Activated naive CD8-positive, alpha-beta T cell treated with anti-CD3 and anti-CD28 coated beads, Interleukin-2, amount 10 ng/mL, durations not matched to agents 7 days and 5 days (primary cell): Measurements from ENCODE around the gene NR2E1. TPM values are rescaled to one million over a fixed set of nuclear protein-coding genes. Genes with fewer than 3 reads are reported as not detected.

Experiments used
- ATAC-seq: fragments of 150-1000 bp; cut with Tn5 transposase; one replicate; pipeline ENCODE4 v1.10.0; 2021; ENCODE audit warnings: low read depth, moderate library complexity
- POLR2A ChIA-PET: fragments of 350-600 bp; sonication (Branson Sonifier 250); formaldehyde crosslinking; loops from one replicate; lab custom pipeline; 2021; ENCODE audit warnings: antibody characterized with exemption; lab: Charles Lee
- DNase-seq: peaks from one replicate; pipeline ENCODE4 v3.0.0; 2021
- H3K27ac Mint-ChIP-seq: one replicate; pipeline ENCODE4 v1.8.0; 2022; ENCODE audit warnings: mild to moderate bottlenecking, mixed read lengths
- H3K27me3 Mint-ChIP-seq: one replicate; pipeline ENCODE4 v1.8.0; 2022; ENCODE audit warnings: mild to moderate bottlenecking, moderate library complexity, mixed read lengths
- H3K36me3 Mint-ChIP-seq: one replicate; pipeline ENCODE4 v1.8.0; 2021; ENCODE audit warnings: mild to moderate bottlenecking, mixed read lengths
- H3K4me1 Mint-ChIP-seq: one replicate; pipeline ENCODE4 v1.8.0; 2021; ENCODE audit warnings: mixed read lengths
- H3K4me3 Mint-ChIP-seq: one replicate; pipeline ENCODE4 v1.8.0; 2022; ENCODE audit warnings: mild to moderate bottlenecking, moderate library complexity, mixed read lengths
- H3K9me3 Mint-ChIP-seq: one replicate; pipeline ENCODE4 v1.8.0; 2021; ENCODE audit warnings: mixed read lengths
- total RNA-seq, 2 experiments: library from RNA; stranded (reverse); gene quantifications; one replicate each; pipeline ENCODE4 v1.2.3, GENCODE V29; 2021

NR2E1 gene
- total RNA-seq, 2 experiments from 2014 or later: not detected

DNA sequence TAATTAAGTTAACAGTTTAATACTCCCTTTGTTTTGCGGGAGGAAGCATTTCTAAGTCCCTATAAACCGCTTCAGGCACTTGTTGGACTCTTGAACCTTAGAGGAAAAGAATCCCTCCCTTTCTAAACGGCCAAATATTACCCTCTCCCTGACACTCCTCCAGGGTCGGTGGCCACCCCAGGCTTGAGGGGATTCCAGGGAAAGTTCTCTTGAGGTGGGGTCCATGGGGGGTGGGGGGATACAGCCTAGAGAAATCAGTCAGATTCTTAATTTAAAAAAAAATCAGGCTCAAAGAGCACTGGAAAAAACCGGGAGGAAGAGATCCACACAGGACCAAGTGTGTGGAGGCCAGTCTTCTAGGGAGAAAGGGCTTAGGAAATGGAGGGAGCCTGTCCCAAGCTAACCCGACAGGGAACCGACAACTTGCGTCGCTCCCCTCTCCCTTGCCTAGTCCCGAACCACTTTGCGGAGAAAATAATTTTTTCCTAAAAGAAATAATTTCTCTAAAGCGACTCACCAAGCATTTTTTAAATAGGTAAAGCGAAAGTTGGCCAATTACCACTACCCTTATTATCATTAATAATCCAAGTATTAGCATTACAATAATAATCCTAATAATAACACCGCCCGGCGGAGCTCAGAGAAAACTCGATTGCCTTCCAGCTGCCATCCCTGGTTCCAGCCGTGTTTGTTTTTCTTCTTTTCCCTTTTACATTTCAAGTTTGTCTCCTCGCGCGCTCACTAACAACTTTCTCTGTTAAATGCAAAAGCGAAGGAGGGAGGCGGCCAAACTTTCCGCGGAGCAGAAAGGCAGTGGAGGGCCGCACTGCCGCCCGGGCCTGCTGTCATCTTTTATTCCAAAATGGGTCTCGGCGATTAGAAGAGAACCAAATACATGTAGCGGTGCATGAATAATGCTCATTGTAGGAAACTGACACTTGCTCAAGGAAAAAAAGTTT, 4.8 kb downstream of the NR2E1 start:
- peaks cover 26% of the 10 kb centered on the region for H3K4me1 Mint-ChIP-seq
- H3K4me3 Mint-ChIP-seq: no peak overlapping the region
- H3K27ac Mint-ChIP-seq: no peak overlapping the region
- ATAC-seq (no peak), DNase-seq (no peak)
- H3K9me3 Mint-ChIP-seq: peaks cover under 1% of the 10 kb centered on the region
- peaks cover under 1% of the 10 kb centered on the region for H3K36me3 Mint-ChIP-seq
- peaks cover 90% of the 10 kb centered on the region for H3K27me3 Mint-ChIP-seq
- POLR2A ChIA-PET: no interaction called here

DNA sequence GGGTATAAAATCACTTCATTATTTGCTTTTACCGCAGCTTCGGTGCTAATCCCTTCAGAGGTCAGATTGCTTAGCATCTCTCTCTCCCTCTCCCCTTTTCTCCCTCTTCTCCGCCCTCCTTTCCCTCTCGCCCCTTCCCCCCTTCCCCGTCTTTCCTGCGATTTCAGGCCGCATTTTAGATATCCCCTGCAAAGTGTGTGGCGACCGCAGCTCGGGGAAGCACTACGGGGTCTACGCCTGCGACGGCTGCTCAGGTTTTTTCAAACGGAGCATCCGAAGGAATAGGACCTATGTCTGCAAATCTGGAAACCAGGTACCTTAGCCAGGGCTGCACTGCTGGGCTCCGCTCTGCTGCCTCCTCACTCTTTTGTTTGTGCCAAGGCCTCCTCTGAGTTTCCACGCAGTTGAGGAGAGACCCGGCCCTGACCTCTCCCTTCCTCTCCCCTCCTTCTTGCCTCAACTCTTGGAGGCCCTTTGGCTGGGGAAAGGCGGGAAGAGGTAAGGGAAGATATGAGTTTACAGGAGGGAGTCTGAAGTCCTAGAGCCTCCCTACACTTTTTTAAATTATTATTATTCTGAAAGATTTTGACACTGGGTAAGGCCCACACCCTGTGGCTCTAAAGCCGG, 5.6 kb downstream of the NR2E1 start:
- Mint-ChIP-seq H3K4me3 (no peak overlapping the region), H3K4me1 (peaks cover 19% of the 10 kb centered on the region), H3K36me3 (no peaks in the 10 kb centered on the region), H3K9me3 (no peaks in the 10 kb centered on the region), H3K27me3 (peaks cover 90% of the 10 kb centered on the region), H3K27ac (peak overlapping the region; percentile 25)
- ATAC-seq (no peak), DNase-seq (no peak)
- POLR2A ChIA-PET: interaction anchor here (0.5 kb wide), 1 partner anchor 57 kb away, joined by 5 read pairs; no protein-coding TSS in a partner anchor

DNA sequence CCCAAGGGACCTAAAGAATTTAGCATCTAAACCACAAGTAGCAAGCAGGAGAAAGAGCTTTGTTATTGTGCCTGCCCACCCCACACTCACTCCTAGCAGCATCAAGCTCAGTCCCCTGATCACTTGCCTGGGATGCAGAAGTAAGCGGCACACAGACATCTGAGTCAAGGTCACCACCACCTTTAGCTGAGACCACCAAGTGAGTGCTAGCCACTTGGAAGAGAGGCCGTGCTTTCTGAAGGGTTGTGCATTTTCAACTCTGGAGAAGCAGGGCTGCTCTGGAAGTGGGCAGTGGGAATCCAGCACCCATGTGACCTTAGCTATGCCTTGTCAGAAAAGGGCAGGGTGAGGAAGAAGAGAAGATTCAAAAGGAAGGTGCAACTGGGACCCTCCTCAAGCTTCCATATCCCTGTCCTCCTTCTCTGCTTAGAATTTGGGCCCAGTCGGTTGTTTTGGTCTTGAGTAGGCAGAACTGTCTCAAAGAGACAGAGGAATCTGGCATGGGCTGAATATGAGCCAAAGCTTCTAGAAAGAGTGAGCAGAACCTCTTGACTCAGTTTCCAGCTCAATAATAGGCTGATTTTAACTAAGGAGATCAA, 6.2 kb downstream of the NR2E1 start:
- Mint-ChIP-seq H3K27me3 (peaks cover 93% of the 10 kb centered on the region), H3K36me3 (no peaks in the 10 kb centered on the region), H3K27ac (no peak overlapping the region), H3K4me3 (no peak overlapping the region), H3K9me3 (no peaks in the 10 kb centered on the region), H3K4me1 (peaks cover 19% of the 10 kb centered on the region)
- ATAC-seq: no peak
- POLR2A ChIA-PET: interaction anchor here (0.5 kb wide), 1 partner anchor 57 kb away, joined by 5 read pairs; no protein-coding TSS in a partner anchor
- no peak for DNase-seq

DNA sequence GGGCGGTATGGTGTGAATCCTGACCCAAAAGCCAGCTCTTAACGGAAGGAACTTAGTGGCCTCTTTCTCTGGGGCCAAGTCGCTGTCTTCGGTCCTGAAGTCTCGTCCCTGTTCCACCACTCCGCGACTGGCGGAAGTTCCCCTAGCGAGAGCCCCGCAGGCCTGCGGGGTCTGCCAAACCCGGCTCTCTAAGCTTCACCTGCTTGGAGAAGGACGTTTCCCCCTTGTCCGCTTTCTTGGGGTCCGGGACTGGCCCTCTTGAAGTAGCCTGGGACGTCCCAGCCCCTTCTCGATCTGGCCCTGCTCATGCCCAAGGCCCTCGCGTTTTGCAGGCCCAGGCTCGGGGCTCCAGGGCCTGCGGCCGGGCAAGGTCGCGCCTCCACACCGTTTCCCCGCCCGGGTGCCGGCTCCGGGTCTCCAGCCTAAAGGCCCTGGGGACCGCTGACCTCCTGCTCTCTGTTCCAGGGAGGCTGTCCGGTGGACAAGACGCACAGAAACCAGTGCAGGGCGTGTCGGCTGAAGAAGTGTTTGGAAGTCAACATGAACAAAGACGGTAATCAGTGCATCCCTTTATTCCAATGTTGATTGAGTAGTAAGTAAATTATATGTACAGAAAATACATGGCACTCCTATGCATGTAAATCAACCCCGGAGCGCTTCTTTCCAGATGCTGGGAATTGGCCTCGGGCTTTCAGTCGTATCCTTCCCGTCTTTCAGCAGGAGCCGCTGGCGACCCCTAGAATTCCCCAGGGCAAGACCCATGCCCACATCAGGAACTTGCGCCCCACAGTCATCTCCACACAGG, 8.8 kb downstream of the NR2E1 start:
- POLR2A ChIA-PET: no interaction called here
- ATAC-seq (peak; percentile 76), DNase-seq (peak; percentile 69)

DNA sequence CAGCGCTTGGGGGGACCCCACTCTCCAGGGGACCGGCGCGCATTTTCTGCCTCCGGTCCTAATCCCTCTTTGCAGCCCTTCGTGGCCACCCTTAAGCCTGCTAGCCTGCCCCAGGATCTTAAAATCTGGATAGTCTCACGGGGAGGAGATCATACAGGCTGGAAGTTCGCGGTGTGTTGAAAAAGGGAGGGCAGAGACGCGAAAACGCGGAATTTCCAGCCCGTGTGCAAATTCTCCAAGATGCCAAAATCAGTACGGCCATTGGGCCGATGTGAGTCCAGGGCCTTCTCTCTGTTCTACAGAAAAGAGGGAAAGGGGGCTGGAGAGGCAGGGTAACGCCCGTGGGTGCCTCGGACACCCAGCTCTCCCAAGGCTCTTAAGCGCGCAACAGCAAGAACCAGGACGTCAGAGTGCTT, 9.4 kb downstream of the NR2E1 start:
- Mint-ChIP-seq H3K9me3 (no peaks in the 10 kb centered on the region), H3K27ac (no peak overlapping the region), H3K4me3 (no peak overlapping the region), H3K4me1 (peaks cover 13% of the 10 kb centered on the region), H3K36me3 (no peaks in the 10 kb centered on the region), H3K27me3 (peaks cover 96% of the 10 kb centered on the region)
- POLR2A ChIA-PET: no interaction called here
- ATAC-seq (no peak), DNase-seq (no peak)

More for the DNA sequence above, 8.8 kb downstream of the NR2E1 start:
- Mint-ChIP-seq H3K27me3 (peaks cover 97% of the 10 kb centered on the region), H3K27ac (no peak overlapping the region), H3K9me3 (no peaks in the 10 kb centered on the region), H3K4me1 (peaks cover 13% of the 10 kb centered on the region), H3K4me3 (no peak overlapping the region), H3K36me3 (no peaks in the 10 kb centered on the region)

DNA sequence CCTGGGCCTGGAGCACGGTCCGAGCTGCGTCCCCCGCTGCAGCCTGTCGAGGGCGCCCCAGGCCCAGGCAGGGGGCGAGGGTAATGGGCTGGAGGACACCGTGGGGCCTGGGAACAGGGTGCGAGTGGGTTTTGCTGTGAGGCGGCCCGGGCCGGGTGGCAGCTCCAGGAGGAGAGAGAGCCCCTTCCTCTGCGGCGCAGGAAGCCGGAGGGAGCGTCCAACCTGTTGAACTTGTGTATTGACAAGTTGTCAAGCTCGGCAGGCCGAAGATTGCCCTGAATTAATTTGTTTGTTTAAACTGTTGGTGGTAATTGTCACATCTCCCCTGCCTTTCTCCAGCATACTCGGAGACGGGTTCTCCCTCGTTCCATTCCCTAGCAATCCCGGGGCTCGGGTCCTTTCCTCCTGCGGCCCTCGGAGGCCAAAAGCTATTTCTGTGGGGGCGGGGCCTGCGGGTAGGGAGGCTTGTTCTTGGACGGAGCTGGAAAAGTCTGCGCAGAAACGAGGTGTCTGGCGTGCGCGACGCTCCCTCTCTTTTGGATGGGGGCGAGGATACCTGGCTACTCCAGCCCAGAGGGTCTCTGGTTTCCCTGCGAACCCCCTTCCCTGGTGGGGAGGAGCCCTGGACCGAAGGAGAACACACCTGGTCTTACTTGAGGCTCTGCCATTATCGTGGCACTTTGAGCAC, 9.9 kb downstream of the NR2E1 start:
- POLR2A ChIA-PET: interaction anchor here (1.1 kb wide), 1 partner anchor 40 kb away, joined by 8 read pairs; no protein-coding TSS in a partner anchor
- ATAC-seq (no peak), DNase-seq (peak; percentile 42)
- Mint-ChIP-seq H3K4me3 (peak overlapping the region; percentile 65), H3K9me3 (no peaks in the 10 kb centered on the region), H3K27me3 (peaks cover 96% of the 10 kb centered on the region), H3K4me1 (peaks cover 13% of the 10 kb centered on the region), H3K36me3 (no peaks in the 10 kb centered on the region), H3K27ac (no peak overlapping the region)

DNA sequence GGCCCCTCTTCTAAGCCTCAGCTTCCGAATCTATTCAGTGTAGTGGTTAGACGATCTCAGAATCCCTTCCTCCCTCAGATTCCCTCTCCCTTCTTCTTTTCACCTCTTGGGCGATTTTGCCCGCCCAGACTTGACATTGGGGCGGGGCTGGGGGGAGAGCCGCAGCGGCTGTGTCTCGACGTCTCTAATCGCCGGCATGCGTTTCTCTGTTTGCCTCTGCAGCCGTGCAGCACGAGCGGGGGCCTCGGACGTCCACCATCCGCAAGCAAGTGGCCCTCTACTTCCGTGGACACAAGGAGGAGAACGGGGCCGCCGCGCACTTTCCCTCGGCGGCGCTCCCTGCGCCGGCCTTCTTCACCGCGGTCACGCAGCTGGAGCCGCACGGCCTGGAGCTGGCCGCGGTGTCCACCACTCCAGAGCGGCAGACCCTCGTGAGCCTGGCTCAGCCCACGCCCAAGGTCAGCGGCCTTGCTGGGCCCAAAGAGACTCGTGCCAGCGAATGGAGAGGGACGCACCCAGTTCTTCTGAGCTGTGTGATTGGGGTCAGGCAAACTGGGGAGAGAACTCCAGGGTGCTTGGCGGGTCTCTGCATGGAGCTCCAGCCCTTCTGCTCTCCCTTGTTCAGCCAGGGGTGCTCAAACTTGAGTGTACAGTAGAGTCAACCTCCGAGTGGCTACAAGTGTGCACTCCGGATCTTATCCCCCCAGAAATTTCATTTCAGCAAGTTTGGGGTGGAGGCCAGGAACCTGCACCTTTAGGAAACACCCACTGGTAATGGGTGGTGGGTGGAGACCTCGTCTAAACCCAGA, 10.7 kb downstream of the NR2E1 start:
- Mint-ChIP-seq H3K9me3 (no peaks in the 10 kb centered on the region), H3K27me3 (peaks cover 95% of the 10 kb centered on the region), H3K27ac (no peak overlapping the region), H3K4me3 (peak overlapping the region; percentile 65), H3K4me1 (peaks cover 9% of the 10 kb centered on the region), H3K36me3 (no peaks in the 10 kb centered on the region)
- POLR2A ChIA-PET: interaction anchor here (1.1 kb wide), 1 partner anchor 41 kb away, joined by 8 read pairs; no protein-coding TSS in a partner anchor
- DNase-seq: no peak
- no peak for ATAC-seq

DNA sequence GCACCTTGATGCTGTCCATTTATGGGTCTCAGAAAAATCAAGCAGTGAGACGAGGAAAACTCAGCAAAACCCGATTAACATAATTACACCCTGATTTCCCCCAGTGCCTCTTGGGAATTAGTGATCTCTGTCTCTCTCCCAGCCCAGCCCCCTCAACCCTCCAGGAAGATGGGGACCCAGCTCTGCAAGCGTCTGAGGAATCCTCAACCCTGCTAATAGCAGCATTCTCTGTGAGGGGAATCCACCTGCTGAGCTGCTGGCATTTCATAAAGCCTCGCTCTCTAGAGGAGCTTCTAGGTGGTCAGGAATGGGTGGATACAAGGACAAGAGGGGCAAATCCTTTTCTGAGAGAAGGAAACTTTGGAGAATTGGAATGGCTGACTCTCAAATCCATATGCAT, 13.9 kb downstream of the NR2E1 start:
- Mint-ChIP-seq H3K4me3 (no peak overlapping the region), H3K9me3 (no peaks in the 10 kb centered on the region), H3K27ac (no peak overlapping the region), H3K27me3 (peaks cover 80% of the 10 kb centered on the region), H3K4me1 (peaks cover 9% of the 10 kb centered on the region), H3K36me3 (no peaks in the 10 kb centered on the region)
- POLR2A ChIA-PET: no interaction called here
- ATAC-seq (no peak), DNase-seq (no peak)

DNA sequence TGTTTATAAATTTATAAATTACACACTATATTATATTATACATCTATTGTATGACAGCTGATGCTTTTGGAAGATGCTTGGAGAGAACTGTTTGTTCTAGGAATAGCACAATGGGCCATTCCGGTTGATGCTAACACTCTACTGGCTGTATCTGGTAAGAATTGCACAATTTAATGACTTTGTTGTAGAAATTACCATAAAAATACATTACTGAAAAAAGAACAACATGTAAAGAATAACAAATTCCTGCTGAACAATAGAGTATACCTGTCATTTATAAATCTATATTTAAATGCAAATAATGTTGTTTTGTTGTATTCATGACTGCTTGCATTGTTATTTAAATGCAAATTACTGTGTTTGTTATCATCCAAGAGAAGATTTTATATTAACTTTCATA, 14.4 kb downstream of the NR2E1 start:
- Mint-ChIP-seq H3K27me3 (peaks cover 80% of the 10 kb centered on the region), H3K4me1 (peaks cover 7% of the 10 kb centered on the region), H3K27ac (no peak overlapping the region), H3K9me3 (no peaks in the 10 kb centered on the region), H3K36me3 (no peaks in the 10 kb centered on the region), H3K4me3 (no peak overlapping the region)
- no peak for DNase-seq
- POLR2A ChIA-PET: no interaction called here
- no peak for ATAC-seq

DNA sequence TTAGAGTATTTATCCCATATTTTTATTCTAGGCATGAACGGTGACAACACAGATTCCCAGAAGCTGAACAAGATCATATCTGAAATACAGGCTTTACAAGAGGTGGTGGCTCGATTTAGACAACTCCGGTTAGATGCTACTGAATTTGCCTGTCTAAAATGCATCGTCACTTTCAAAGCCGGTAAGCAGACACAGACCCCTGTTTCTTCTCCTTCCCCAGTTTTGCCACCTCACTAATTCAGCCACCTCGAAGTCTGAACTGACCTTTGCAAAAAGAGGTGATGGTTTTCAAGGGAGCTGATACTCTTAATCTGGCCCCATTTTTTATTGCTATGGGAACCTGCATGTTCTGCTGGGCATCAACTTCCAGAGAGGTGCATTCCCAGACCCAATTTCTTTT, 15.0 kb downstream of the NR2E1 start:
- Mint-ChIP-seq H3K27me3 (peaks cover 79% of the 10 kb centered on the region), H3K4me3 (no peak overlapping the region), H3K36me3 (no peaks in the 10 kb centered on the region), H3K4me1 (peaks cover 5% of the 10 kb centered on the region), H3K27ac (no peak overlapping the region), H3K9me3 (no peaks in the 10 kb centered on the region)
- POLR2A ChIA-PET: no interaction called here
- ATAC-seq (no peak), DNase-seq (no peak)

DNA sequence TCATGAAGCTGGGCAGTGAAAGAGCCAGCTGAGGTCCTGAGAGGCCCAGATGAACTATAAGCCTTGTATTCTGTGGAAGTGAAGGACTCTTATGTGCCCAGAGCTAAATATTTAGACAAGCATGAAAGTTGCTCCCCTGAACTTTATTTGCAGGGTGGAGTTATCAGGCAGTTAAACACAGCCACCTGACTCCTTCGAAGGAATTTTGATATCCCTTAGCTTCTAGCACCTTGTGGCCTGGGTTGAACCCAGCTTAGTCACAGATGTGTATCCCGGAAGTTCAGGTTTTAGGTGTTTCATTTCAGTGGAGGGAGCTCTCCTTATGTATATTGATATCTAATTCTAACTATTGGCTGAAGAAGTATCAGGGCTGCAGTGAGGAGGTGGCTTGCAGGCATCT, 20.4 kb downstream of the NR2E1 start:
- H3K4me1 Mint-ChIP-seq: no peaks in the 10 kb centered on the region
- ATAC-seq (no peak), DNase-seq (no peak)
- no peaks in the 10 kb centered on the region for H3K36me3 Mint-ChIP-seq
- H3K27ac Mint-ChIP-seq: no peak overlapping the region
- H3K9me3 Mint-ChIP-seq: no peaks in the 10 kb centered on the region
- peaks cover 50% of the 10 kb centered on the region for H3K27me3 Mint-ChIP-seq
- H3K4me3 Mint-ChIP-seq: no peak overlapping the region
- POLR2A ChIA-PET: no interaction called here

DNA sequence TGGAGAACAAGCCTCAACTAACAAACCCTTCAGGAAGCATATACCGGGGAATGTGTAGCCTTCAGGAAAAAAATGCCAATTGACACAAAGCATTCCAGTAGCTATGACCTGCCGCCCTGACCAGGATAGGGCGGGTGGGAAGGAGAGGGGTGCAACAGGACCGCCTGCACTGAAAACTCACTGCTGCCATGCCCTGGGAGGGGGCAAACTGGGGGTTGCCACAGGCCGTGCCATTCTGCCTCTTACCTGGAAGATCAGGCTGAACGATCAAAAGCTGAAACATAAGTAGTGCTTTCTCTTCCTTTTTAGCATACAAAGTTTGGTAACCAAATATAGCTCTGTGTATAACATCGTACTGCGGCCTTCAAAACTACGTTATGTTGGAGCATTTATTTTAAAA, 21.7 kb downstream of the NR2E1 start:
- H3K36me3 Mint-ChIP-seq: no peaks in the 10 kb centered on the region
- no peaks in the 10 kb centered on the region for H3K4me1 Mint-ChIP-seq
- ATAC-seq (no peak), DNase-seq (no peak)
- POLR2A ChIA-PET: no interaction called here
- no peaks in the 10 kb centered on the region for H3K9me3 Mint-ChIP-seq
- H3K27me3 Mint-ChIP-seq: peaks cover 40% of the 10 kb centered on the region
- no peak overlapping the region for H3K4me3 Mint-ChIP-seq
- no peak overlapping the region for H3K27ac Mint-ChIP-seq
